Stimulated activated CD4-positive, alpha-beta T cell treated with anti-CD3 and anti-CD28 coated beads, Interleukin-12 subunit alpha, Interleukin-12 subunit beta, amount 100 ng/mL, for 48 hours (primary cell): ENCODE data around the gene ZNF195.
A peak's percentile ranks its signal among the peaks of the same experiment; 100 is the strongest.
"Not testable (repeated sequence)": the region's sequence is repeated elsewhere in the genome, so short reads cannot be mapped to it uniquely, and the experiment has no call there.

Experiments
- DNase-seq, 3 donors: peaks; one replicate each; pipeline ENCODE4 v3.0.0-alpha.2; 2020; ENCODE audit warnings: low read depth in 2 of 3, low spot score in 1 of 3

The ZNF195 gene

DNA sequence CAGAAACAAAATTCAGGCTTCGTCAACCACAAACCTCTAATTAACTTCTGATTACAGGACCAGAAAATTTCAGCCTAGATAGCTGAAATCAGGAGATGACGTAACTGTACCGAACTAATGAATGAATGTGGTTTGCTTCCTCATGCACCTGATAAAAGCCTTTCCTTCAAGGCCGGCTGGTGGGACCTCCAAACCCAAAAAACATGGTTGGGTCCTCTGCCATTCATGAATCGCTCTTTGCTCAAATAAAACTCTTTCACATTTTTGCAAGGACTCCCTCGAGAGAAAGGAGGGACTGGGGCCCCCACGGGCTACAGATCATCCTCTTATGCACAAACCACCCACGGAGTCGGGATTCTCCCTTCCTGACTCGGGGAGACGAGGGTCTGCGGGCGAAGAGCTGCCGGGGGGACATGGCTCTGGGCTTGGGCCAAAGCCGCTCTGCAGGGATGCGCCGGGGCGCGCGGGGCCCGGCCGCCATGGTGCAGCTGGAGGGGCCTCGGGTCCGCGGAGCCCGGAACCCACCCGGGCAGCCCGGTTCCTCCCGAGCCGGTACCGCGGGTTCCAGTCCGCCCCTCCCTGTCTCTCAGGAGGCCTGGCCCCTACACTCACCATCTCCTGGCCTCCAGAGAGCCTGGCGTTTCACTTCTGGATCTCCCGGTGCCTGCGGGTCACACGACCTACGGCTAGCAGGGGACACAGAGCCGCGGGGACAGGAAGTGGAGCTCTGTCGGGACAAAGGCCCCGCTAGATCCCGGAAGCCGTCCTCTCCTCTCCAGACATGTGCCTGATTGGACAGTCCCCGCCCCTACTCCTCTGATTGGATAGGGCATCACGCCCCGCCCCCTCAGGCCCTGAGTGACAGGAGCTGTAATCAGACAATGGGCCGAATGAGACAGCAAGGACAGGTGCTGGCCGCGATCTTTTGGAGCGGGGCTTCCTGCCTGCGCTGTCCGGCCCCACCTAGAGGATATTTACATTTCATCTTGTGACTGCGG, at the start of gene ZNF195:
ZNF195 (minus strand) TSS at position 721 of the 998 bp plus-strand sequence; CDS start at position 615, 106 bp downstream.
- peak; percentile 98 to 99 (median 98) for DNase-seq

DNA sequence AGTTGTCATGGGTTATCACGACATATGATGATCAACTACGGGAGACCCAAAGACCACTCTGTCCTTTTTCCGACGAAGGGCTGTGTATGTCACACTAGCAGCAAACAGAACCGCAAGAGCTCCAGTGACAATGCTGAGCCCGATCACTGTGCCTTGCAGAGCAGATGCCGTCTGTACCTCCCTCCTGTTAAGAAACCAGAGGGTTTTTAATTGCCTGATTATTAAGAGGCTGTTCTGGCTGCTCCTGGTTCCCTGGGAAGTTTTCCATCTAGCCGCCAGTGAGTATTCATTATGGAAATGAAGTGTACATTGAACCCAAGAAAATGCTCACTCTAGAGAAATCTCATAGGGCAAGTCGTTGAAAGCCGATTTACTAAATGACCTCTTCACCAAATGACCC, 49.1 kb upstream of the ZNF195 start:
- not testable (repeated sequence) for DNase-seq

DNA sequence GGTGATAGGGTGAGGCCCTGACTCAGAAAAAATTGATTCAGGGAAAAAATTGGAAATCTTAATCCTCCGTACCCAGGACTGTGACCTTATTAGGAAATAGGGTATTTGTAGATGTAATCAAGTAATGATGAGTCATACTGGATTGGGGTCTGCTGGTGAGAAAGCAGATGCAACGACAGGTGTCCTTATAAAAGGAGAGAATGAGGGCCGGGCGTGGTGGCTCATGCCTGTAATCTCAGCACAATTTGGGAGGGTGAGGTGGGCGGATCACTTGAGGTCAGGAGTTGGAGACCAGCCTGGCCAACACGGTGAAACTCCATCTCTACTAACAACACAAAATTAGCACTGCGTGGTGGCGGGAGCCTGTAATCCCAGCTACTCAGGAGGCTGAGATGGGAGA, 47.6 kb upstream of the ZNF195 start:
- not testable (repeated sequence) for DNase-seq

DNA sequence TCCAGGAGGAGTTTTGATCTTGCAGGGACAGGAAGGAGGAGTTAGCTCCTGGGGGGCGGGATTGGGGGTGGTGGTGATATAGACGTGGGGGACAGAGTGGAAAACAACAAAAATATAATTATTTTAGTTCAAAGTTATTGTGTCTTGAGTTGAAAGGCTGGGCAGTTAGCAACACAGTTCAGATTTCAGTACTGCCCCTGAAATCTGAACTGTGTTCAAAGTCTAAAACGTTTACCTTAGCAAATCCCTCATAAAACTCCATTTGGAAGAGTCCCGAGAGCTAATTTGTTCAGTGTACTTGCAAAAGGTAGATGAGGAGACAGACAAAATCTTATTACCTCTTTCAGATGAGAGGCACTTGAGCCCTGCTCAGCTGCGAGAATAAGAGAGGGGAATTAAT, 45.0 kb upstream of the ZNF195 start:
- DNase-seq = not testable (repeated sequence)

DNA sequence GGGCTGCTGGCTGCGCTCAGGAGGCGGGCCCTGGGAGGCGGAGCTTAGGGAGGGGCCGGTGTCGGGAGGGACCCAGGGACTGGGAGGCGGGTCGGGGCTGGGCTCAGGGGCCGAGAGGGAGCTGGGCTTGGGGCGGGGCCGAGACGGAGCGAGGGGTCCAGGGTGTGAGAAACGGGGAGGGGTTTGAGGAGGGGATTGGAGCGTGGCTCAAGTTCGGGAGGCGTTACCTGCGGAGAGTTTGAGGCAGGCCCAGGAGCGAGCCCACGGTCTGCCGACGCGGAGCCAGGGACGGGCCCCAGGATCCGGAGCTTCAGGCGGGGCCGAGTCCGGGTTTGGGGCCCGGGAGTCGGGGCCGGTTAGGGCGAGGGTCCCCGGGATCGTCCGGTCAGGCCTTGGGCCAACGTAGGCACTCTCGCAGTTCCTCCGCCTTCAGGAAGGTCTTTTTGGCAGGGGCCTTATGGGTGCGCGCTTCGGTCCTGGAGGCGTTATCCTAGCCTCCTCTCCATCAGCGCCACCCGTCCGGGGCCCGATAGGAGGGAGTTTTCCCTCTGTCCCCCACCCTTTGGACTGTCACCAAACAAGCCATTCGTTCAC, 44.3 kb upstream of the ZNF195 start:
- not testable (repeated sequence) for DNase-seq

DNA sequence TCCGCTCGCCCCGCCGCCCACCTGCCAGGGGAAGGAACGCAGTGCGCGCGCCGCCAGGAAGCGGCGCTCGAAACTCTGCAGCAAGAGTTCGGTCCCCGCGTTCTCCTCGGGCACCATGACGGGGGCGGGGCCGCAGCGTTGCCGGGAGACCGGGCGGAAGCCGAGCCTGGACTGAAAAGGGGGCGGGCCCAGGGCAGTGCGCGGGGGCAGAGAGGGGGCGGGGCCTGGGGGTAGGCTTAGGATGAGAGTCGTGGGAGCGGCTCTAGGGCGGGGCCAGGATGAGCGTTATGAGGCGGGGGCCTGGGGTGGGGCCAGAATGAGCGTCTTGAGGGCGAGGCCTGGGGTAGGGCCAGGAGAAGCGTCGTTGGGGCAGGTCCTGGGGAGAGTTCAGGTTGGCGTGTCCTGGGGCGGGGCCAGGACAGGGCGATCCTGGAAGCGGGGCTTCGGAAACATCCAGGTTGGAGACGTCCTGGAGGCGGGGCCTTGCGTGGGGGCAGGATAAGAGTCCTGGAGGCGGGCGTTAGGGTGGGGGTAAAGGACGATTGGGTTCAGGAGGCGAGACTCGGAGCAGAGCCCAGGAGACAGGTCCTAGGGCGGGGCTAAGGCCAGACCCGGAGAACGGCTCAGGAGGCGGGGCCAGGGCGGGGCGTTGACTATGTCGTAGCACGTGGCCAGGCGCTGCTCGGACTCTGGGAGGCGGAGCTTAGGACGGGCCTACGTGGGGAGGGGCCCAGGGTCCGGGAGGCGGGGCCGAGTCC, 43.6 kb upstream of the ZNF195 start:
- DNase-seq = peak; percentile 96 to 98 (median 97)

DNA sequence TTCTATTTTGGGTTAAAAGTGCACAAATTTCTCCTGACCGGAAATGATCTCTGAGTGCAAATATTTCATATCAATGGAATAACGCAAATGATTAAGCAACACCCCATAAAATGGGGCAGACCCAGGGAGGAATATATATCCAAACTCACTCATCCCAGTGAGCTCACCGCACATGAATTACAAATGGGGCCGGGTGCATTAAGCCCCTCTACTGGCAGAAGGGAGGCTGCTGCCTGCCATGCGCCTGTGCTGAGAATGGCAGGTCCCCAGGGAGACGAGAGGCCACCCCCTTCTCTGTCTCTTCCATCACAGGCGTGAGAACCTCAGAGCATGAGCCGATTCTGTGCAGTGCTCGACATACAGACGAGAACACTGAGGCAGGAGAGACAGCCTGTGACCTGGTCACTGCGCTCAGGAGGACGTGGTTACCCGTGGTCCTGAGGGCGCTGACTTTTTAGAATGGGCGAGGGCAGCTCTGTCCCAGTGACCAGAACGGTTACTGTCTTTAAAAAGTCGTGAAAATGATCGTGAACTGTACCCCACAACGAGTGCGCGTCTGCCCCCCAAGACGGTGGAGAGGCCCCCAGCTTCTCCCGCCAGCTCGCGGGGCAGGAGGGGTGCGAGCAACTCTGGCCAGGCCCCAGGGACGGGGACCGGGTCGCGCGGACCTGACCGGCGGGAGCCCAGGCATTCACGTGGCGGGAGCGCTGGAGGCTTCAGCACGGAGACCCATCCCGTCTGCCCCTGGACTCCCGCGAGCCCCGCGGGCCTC, 42.8 kb upstream of the ZNF195 start:
- peak in 2 of 3 donors; percentile 3 to 17 for DNase-seq

DNA sequence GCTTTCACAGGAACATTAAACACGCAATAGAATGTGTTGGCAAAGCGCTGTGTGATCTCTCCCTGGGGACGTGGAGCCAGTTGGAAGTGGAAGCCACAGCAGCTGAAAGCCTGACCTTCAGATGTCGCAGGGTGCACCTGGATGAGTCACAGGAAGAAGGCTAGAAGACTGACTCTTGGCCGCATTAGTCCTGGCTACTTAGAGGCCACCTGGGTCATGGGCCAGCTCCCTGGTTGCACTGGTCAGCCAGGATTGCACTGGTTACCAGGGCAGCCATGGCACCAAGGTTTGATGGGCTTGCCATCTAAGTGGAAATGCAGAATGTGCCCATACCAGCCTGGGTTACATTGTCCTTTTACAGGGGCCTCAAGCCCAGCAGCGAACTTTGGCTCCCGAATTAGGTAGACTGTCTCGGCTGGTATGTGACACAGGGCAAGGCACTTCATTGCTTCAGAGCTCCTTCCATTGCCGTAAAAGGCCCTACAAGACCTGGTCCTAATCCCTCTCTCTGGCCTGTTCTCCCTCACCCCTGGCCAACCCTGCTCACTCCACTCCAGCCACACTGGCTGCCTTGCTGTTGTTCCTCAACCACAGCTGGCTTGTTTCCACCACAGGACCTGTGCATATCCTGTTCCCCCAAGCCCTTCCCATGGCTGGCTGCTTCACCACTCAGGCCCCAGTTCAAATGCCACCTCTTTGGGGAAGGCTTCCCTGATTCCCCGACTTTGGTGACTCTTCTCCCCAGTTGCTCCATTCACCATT, 41.5 kb upstream of the ZNF195 start:
- DNase-seq = not testable (repeated sequence)

DNA sequence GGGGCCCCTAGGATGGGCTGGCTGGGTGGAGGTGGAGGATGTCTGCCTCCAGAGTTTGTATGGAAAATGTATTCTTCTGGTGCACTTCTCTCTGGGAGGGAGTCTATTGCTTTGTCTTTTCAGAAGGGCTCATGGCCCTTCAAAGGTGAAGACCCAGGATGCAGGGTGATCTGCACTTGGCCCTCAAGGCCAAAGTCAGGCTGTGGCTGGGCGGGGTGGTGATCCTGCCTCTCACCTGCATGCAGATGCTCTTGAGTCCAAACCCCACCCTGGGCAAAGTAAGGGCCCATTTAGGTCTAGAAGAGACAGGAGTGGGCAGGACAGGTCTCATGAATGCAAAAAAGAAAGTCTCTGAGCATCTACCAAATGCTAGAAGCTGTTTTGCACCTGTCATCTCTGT, 40.5 kb upstream of the ZNF195 start:
- not testable (repeated sequence) for DNase-seq

DNA sequence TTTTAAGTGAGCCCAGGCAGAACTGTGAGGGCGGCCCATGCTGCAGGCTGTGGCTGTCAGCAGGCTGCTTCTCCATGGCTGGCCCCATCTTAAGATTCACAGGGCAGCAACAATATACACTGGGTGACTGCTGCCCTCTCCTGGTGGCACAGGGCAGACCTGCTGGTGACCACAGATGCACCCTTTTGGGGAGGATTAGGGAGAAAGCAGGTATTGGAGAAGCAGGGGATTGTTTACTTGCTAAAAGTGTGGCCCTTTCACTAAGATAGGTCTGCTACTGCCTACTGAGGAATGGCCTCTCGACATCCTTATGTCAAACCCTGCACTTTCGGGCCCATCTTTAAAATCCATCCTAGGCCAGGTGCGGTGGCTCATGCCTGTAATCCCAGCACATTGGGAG, 38.1 kb upstream of the ZNF195 start:
- DNase-seq = peak; percentile 30 to 44 (median 31)

DNA sequence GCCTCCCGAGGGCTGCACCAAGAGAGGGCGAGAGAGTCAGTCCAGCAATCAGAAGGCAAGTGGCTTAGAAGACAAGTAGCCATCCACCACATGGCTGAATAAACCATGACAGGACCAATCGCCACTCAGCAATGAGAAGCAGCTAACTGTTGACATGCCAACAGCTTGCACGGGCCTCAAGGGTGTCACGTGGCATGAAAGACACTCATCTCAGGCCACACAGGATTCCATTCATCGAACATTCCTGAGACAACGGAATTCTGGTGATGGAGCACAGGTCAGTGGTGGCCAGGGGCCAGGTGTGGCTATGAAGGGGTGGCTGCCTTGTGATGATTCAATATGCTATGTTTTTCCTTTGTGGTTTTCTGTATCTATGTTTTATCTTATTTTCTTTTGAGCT, 36.4 kb upstream of the ZNF195 start:
- not testable (repeated sequence) for DNase-seq

DNA sequence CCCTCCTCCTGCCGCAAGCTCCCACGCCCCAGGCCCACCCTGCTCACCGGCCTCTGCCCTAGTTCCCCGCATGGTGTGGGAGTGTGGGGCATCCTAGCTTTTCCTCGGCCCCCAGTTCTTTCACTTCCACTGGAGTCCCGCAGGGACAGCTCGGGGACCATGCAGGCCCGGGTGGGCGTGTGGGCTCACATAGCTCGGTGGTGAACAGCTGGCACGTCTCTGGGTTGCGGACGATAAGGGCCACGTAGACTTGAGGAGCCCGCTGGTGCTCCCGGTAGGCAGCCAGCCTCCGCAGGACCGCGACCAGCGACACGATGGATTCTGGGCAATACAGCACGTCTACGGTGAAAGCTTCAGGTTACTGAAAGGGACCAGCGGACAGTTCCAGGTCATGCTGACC, 34.7 kb upstream of the ZNF195 start:
- not testable (repeated sequence) for DNase-seq

DNA sequence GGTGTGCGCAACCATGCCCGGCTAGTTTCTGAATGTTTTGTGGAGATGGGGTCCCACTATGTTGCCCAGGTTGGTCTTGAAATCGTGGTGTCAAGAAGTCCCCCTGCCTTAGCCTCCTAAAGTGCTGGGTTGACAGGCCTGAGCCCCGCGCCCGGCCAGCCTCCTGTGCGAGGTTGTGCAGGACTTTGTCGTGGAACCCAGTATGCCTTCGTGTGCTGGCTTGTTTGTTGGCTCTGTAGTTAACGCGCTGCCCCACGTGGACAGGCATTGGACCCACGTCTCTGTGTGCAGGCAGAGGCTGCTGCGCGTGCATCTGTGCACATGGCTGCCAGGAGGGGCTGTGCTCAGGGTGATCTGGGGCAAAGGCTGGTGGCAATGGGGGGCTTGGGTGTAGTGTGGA, 33.9 kb upstream of the ZNF195 start:
- no peak for DNase-seq

DNA sequence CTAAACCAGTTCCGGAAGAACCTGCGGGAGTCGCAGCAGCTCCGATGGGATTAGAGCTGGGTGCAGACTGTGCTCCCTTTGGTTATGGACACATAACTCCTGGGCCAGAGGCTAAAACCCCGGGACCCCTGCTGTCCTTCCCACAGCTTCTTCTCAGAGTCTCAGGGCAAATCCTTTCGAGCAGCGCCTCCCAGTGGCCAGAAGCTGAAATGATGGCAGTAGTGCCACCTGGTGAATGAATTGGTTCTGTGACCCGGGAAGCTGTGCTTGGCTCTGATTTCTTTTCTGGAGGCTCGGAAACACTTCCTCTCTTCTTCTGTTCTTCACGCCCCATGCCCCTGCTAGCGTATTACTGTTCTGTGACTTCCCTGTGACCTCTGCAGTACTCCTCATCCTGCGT, 29.8 kb upstream of the ZNF195 start:
- DNase-seq = peak; percentile 52 to 77 (median 61)

DNA sequence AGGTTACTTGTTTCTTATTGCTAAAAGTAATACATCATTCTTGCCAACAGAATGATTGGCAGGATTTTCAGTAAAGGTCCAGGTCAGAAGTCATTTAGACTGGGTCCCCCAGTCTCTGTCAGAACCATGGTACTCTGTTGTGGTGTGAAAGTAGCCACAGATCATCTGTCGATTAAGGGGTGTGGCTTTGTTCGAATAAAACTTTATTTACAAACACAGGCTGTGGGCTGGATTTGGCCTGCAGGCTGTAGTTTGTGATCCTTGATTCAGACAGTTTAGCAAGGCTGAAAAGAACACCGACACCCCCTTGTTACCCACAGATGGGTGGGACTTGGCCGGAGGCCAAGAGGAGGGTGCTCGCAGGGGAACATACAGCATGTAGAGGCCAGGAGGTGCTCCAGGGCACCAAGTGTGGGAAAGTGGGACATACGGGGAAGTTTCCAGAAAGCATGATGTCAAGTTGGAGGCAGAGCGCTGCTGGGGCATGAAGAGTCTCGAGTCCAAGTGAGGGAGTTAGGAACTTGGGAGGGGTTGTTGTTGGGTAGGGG, 29.2 kb upstream of the ZNF195 start:
- DNase-seq = not testable (repeated sequence)

DNA sequence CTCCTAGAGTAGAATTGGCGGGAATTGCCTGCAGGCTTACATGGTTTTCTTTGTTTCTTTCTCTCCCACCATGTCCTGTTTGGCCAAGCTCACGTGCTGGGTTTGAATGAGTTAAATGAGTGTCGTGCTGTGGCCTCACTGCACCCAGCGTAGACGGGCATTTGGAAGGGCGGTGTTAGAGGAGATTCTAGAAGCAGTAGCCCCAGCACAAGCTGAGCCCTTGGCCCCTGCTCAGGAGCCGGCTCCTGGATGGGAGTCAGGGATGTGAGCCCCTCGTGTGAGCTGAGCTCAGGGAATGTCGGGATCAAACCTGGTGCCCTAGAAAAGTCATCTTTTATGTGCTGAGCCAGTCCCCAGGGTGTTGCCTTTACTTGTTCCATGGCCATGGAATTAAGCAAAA, 28.0 kb upstream of the ZNF195 start:
- DNase-seq = not testable (repeated sequence)

DNA sequence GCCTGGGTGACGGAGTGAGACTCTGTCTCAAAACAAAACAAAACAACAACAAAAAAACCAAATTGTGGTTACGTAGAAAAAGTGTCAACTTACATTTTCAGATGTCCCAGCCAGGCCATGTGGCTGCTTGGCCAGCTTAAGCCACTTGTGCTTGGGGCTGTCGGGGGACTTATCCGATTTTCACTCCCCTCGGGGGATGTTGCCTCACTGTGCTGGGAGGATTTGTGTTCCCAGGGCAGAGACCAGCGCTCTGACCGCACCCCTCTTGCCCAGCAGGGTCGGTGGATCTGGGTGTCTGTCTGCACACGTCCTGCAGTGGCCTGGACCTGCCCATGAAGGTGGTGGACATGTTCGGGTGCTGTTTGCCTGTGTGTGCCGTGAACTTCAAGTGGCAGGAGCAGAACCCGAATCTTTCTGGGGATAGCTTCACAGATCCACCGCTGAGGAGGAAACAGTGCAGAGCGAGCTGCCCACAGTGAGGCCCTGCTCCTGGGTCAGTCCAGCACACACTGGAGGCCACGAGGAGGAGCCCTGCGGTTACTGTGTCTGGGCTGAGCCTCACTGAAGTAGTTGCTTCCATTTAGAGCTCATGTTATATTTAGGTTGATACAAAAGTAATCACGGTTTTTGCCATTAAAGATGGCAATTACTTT, 27.4 kb upstream of the ZNF195 start:
- DNase-seq = not testable (repeated sequence)

DNA sequence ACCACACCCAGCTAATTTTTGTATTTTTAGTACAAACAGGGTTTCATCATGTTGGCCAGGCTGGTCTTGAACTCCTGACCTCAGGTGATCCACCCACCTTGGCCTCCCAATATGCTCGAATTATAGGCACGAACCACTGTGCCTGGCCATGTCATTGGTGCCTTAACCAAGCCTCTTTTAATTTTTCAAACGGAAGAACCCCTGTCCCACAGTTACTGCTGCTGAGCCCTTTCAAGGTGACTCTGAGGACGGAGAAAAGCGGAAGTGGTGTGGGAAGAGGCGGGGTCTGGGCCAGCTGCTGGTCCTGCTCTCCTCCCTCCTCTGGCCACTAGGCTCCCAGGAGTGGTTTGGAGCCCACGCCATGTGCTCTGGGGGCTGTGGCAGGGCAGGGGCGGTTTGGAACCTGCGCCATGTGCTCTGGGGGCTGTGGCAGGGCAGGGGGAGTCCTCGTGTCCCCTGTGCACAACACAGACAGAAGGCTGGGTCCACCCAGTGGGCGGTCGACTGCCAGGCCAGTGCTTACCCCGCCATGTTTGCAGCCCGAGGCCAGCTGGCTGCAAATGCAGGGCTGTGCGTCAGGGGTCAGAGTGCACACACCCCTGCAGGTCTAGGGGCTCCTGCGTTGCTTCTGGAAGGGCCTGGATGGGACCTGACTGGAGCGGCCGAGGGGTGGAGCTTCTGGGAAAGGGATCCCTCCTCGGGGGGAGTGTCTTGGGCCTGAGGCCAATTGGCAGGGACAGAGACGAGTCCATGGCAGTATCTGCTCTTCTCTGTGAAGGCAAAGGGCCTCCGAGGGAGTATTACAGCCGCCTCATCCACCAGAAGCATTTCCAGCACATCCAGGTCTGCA, 25.4 kb upstream of the ZNF195 start:
- DNase-seq = not testable (repeated sequence)
